ENCODE results near the gene STC2.

STC2 gene

DNA sequence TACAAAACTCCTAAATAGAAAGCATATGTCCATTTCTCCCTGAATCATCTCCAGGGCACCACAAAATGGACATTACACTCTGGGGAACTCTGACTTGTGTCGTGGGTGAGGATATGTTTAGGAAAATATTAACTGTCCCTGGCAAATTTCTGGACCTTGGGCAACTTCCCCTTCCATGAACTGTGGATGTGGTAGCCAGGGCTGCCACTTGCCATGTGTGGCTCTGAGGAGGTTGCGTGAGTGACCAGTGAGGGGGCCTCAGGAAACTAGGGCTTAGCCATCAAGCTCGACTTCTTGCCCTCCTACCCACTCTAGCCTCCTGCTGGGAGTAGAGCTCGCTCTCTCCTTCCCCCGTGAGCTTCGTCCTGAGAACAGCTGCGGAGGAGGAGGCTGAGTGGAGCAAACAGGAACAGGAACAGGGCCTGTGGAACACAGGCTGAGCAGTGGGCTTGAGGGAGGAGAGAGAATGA is 13.8 kb upstream of the STC2 start:
- Histone ChIP-seq H3K4me3 (replicated peaks; ENCODE audit: insufficient read depth, low read length) (no peak overlapping the region), H3K27ac (replicated peaks) (no peak overlapping the region), H3K27me3 (ENCODE audit: insufficient read depth, poor library complexity, severe bottlenecking) (no peaks in the 10 kb centered on the region)
- TF ChIP-seq POLR2AphosphoS5 (IDR thresholded peaks at IDR 0.05; ENCODE audit: low read depth) (no peak), GABPA (IDR thresholded peaks at IDR 0.05; ENCODE audit: low read depth) (no peak), SPI1 (IDR thresholded peaks at IDR 0.05; ENCODE audit: borderline replicate concordance, low read depth) (no peak)
- TF ChIP-seq, protein P1, sequence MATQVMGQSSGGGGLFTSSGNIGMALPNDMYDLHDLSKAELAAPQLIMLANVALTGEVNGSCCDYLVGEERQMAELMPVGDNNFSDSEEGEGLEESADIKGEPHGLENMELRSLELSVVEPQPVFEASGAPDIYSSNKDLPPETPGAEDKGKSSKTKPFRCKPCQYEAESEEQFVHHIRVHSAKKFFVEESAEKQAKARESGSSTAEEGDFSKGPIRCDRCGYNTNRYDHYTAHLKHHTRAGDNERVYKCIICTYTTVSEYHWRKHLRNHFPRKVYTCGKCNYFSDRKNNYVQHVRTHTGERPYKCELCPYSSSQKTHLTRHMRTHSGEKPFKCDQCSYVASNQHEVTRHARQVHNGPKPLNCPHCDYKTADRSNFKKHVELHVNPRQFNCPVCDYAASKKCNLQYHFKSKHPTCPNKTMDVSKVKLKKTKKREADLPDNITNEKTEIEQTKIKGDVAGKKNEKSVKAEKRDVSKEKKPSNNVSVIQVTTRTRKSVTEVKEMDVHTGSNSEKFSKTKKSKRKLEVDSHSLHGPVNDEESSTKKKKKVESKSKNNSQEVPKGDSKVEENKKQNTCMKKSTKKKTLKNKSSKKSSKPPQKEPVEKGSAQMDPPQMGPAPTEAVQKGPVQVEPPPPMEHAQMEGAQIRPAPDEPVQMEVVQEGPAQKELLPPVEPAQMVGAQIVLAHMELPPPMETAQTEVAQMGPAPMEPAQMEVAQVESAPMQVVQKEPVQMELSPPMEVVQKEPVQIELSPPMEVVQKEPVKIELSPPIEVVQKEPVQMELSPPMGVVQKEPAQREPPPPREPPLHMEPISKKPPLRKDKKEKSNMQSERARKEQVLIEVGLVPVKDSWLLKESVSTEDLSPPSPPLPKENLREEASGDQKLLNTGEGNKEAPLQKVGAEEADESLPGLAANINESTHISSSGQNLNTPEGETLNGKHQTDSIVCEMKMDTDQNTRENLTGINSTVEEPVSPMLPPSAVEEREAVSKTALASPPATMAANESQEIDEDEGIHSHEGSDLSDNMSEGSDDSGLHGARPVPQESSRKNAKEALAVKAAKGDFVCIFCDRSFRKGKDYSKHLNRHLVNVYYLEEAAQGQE (IDR thresholded peaks at IDR 0.05; ENCODE audit: insufficient replicate concordance, low read depth) = no peak
- TF ChIP-seq, protein P2, sequence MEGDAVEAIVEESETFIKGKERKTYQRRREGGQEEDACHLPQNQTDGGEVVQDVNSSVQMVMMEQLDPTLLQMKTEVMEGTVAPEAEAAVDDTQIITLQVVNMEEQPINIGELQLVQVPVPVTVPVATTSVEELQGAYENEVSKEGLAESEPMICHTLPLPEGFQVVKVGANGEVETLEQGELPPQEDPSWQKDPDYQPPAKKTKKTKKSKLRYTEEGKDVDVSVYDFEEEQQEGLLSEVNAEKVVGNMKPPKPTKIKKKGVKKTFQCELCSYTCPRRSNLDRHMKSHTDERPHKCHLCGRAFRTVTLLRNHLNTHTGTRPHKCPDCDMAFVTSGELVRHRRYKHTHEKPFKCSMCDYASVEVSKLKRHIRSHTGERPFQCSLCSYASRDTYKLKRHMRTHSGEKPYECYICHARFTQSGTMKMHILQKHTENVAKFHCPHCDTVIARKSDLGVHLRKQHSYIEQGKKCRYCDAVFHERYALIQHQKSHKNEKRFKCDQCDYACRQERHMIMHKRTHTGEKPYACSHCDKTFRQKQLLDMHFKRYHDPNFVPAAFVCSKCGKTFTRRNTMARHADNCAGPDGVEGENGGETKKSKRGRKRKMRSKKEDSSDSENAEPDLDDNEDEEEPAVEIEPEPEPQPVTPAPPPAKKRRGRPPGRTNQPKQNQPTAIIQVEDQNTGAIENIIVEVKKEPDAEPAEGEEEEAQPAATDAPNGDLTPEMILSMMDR (IDR thresholded peaks at IDR 0.05; ENCODE audit: insufficient read depth, low read length) = no peak
- peak in 1 of 2 experiments; percentile 7 for DNase-seq (ENCODE audit: low read depth in 1 of 2, low spot score in 1 of 2)

DNA sequence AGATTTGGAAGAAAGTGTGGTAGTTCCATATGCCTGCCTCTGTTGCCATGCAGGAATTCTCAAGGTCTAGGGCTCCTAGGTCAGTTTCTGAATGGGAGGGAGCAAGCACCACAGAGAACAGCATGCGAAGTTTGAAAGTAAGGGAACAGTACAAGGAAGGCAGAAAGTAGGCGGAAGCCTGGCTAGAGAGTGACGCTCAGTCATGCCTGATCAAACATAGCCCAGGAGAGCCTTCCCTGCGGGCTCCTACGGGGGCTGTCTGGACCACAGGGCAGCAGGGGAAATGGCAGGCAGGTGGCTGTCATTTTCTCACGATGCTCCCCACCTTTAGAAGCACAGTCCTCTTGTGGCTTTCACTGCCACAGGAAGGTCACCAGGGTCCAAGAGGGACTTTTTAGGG is 12.8 kb upstream of the STC2 start:
- Histone ChIP-seq H3K27ac (replicated peaks) (no peak overlapping the region), H3K27me3 (ENCODE audit: insufficient read depth, poor library complexity, severe bottlenecking) (no peaks in the 10 kb centered on the region), H3K4me3 (replicated peaks; ENCODE audit: insufficient read depth, low read length) (no peak overlapping the region)
- DNase-seq (ENCODE audit: low read depth in 1 of 2, low spot score in 1 of 2) = no peak
- TF ChIP-seq, protein P1 (IDR thresholded peaks at IDR 0.05; ENCODE audit: insufficient replicate concordance, low read depth) = no peak
- TF ChIP-seq SPI1 (IDR thresholded peaks at IDR 0.05; ENCODE audit: borderline replicate concordance, low read depth) = no peak
- TF ChIP-seq, protein P2 (IDR thresholded peaks at IDR 0.05; ENCODE audit: insufficient read depth, low read length) = no peak
- no peak for TF ChIP-seq POLR2AphosphoS5 (IDR thresholded peaks at IDR 0.05; ENCODE audit: low read depth)
- no peak for TF ChIP-seq GABPA (IDR thresholded peaks at IDR 0.05; ENCODE audit: low read depth)

DNA sequence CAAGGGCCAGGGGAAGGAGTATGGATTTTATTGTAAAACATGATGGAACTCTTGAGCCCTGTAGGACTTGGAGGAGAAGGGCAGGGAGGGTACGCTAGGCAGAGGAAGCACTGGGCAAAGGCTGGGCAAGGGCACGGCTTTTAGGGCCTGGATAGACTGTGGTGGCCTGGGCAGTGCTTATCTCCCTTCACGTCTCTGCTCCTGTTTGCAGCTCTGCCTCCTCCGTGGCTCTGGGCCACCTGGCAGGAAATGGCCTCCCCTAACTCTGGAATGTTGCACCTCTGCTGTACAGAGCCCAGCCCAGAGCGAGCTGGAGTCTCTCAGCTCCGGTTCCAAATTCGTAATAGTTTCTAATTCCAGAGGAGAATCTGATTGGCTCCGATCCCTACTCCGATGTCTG is 12.2 kb upstream of the STC2 start:
- H3K27ac ChIP-seq (replicated peaks) = no peak overlapping the region
- TF ChIP-seq, protein P1 (IDR thresholded peaks at IDR 0.05; ENCODE audit: insufficient replicate concordance, low read depth) = no peak
- TF ChIP-seq SPI1 (IDR thresholded peaks at IDR 0.05; ENCODE audit: borderline replicate concordance, low read depth) (no peak), GABPA (IDR thresholded peaks at IDR 0.05; ENCODE audit: low read depth) (no peak), POLR2AphosphoS5 (IDR thresholded peaks at IDR 0.05; ENCODE audit: low read depth) (no peak)
- TF ChIP-seq, protein P2 (IDR thresholded peaks at IDR 0.05; ENCODE audit: insufficient read depth, low read length) = no peak
- no peak overlapping the region for H3K4me3 ChIP-seq (replicated peaks; ENCODE audit: insufficient read depth, low read length)
- DNase-seq (ENCODE audit: low read depth in 1 of 2, low spot score in 1 of 2) = no peak
- H3K27me3 ChIP-seq (ENCODE audit: insufficient read depth, poor library complexity, severe bottlenecking) = peaks cover 1% of the 10 kb centered on the region

Data from HL-60 (cell line).